H1 (cell line): ENCODE measurements around the gene TSPAN1. TPM values are rescaled to one million over a fixed set of nuclear protein-coding genes. Genes with fewer than 3 reads are reported as not detected.

Experiments
- BCL11A ChIP-seq, 2 experiments: IDR thresholded peaks; one replicate each; pipeline ENCODE4 v1.6.1; 2011; ENCODE audit warnings: low read depth in 2 of 2, low read length in 2 of 2, mild to moderate bottlenecking in 2 of 2
- JUN ChIP-seq: IDR thresholded peaks from 2 replicates; pipeline ENCODE4 v1.6.1; 2011; ENCODE audit warnings: low read depth, mild to moderate bottlenecking, improper control_type of control experiment, low read length
- SUZ12 ChIP-seq: fragments of 200-600 bp; sonication (generic); IDR thresholded peaks from 2 replicates; pipeline ENCODE4 v1.6.1; 2012; ENCODE audit warnings: mild to moderate bottlenecking, inconsistent platforms, low read length, moderate library complexity, mixed read lengths
- polyA plus RNA-seq, 7 experiments: library from polyadenylated mRNA; depleted of rRNA in 3 of 7; stranded (reverse) in 5 of 7; unstranded in 2 of 7; fragments of >200 nt in 5 of 7; fragments of 200-250 nt in 2 of 7; gene quantifications; 1 replicate in 5 of 7; 2 replicates in 1 of 7; 4 replicates in 1 of 7; pipeline versions ENCODE4 v1.2.1 to v1.2.3, GENCODE V29; 2011 to 2013; ENCODE audit warnings: missing spikeins in 2 of 7, mixed read lengths in 2 of 7
- total RNA-seq: library from RNA; stranded (reverse); fragmentation: NEBNext Ultra II Directional; extraction: Animal tissue kit (Norgen Biotek cat#: 25700); gene quantifications from 2 replicates; pipeline ENCODE4 v1.2.1, GENCODE V29; 2021
- TF ChIP-seq, protein P1 (sequence below): IDR thresholded peaks from 2 replicates; pipeline ENCODE4 v1.6.1; 2012; ENCODE audit warnings: inconsistent platforms

The TSPAN1 gene
- total and polyA plus RNA-seq, 2 of the 8 experiments (the other 6 are each of a cell fraction or from before 2014, with no cell fraction given) = 0.05 TPM; not detected in 1

- TF ChIP-seq, protein P1, sequence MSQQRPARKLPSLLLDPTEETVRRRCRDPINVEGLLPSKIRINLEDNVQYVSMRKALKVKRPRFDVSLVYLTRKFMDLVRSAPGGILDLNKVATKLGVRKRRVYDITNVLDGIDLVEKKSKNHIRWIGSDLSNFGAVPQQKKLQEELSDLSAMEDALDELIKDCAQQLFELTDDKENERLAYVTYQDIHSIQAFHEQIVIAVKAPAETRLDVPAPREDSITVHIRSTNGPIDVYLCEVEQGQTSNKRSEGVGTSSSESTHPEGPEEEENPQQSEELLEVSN = no peak
- no peak for TF ChIP-seq SUZ12
- no peak for TF ChIP-seq BCL11A (IDR thresholded peaks at IDR 0.05; ENCODE audit: low read depth in 2 of 2, low read length in 2 of 2)
- no peak for TF ChIP-seq JUN
Measured at GRCh38 chr1:46204406-46204742, 29.5 kb downstream of the TSPAN1 start (continued).
